HFFc6 (cell line): ENCODE measurements around the gene OR2A42. TPM values are rescaled to one million over a fixed set of nuclear protein-coding genes. Genes with fewer than 3 reads are reported as not detected.
"Not testable (repeated sequence)": the region's sequence is repeated elsewhere in the genome, so short reads cannot be mapped to it uniquely, and the experiment has no call there.

ENCODE experiments used
- DNase-seq: peaks from one replicate; pipeline ENCODE4 v3.0.0-alpha.2; 2018
- H3K27ac Mint-ChIP-seq: 2 replicates; pipeline ENCODE4 v1.8.0; 2020; ENCODE audit warnings: mild to moderate bottlenecking, mixed read lengths
- H3K27me3 Mint-ChIP-seq: 2 replicates; pipeline ENCODE4 v1.8.0; 2021; ENCODE audit warnings: mild to moderate bottlenecking, moderate library complexity, mixed read lengths; ENCODE audit not compliant: insufficient read depth
- H3K36me3 Mint-ChIP-seq: 2 replicates; pipeline ENCODE4 v1.8.0; 2021; ENCODE audit warnings: low read depth, mixed read lengths
- H3K4me1 Mint-ChIP-seq: 2 replicates; pipeline ENCODE4 v1.8.0; 2020; ENCODE audit warnings: low read depth, mixed read lengths
- H3K4me3 Mint-ChIP-seq: 2 replicates; pipeline ENCODE4 v1.8.0; 2020; ENCODE audit warnings: mild to moderate bottlenecking, moderate library complexity, mixed read lengths
- H3K9me3 Mint-ChIP-seq: 2 replicates; pipeline ENCODE4 v1.8.0; 2020; ENCODE audit warnings: mild to moderate bottlenecking, mixed read lengths
- long read RNA-seq: library from polyadenylated mRNA; unstranded; transcript quantifications from one replicate; pipeline ENCODE4 v2.0.0, GENCODE V29; 2019
- total RNA-seq, 6 experiments: library from RNA; stranded (reverse); fragmentation: NEBNext Ultra II Directional; extraction: Animal tissue kit (Norgen Biotek cat#: 25700); gene quantifications; 2 replicates in 1 of 6; 3 replicates in 5 of 6; pipeline ENCODE4 v1.2.3, GENCODE V29; 2021

OR2A42 gene
- not detected for total RNA-seq
- long read RNA-seq = 0 reads

GRCh38 chr7:144239365-144239764 lies at the start of gene OR2A42:
OR2A42 (minus strand) TSS chr7:144239605; CDS start chr7:144232843, 6,762 bp downstream.
- H3K27me3 Mint-ChIP-seq, H3K4me3 Mint-ChIP-seq, H3K4me1 Mint-ChIP-seq, H3K27ac Mint-ChIP-seq, DNase-seq, H3K36me3 Mint-ChIP-seq, H3K9me3 Mint-ChIP-seq: not testable (repeated sequence)

- not testable (repeated sequence) for H3K4me3 Mint-ChIP-seq, H3K27me3 Mint-ChIP-seq, H3K9me3 Mint-ChIP-seq, H3K4me1 Mint-ChIP-seq, H3K36me3 Mint-ChIP-seq, DNase-seq, H3K27ac Mint-ChIP-seq
Observed at GRCh38 chr7:144287171-144287784, 47.9 kb upstream of the OR2A42 start.

GRCh38 chr7:144283716-144284115 lies 44.3 kb upstream of the OR2A42 start:
- not testable (repeated sequence) for H3K27me3 Mint-ChIP-seq, H3K9me3 Mint-ChIP-seq, H3K4me1 Mint-ChIP-seq, DNase-seq, H3K4me3 Mint-ChIP-seq, H3K36me3 Mint-ChIP-seq, H3K27ac Mint-ChIP-seq

- H3K27ac Mint-ChIP-seq, H3K9me3 Mint-ChIP-seq, H3K4me3 Mint-ChIP-seq, DNase-seq, H3K36me3 Mint-ChIP-seq, H3K27me3 Mint-ChIP-seq, H3K4me1 Mint-ChIP-seq: not testable (repeated sequence)
Observed at GRCh38 chr7:144282490-144282889, 43.1 kb upstream of the OR2A42 start.

GRCh38 chr7:144281981-144282380 lies 42.6 kb upstream of the OR2A42 start:
- DNase-seq, H3K27me3 Mint-ChIP-seq, H3K4me3 Mint-ChIP-seq, H3K4me1 Mint-ChIP-seq, H3K27ac Mint-ChIP-seq, H3K36me3 Mint-ChIP-seq, H3K9me3 Mint-ChIP-seq: not testable (repeated sequence)

- H3K36me3 Mint-ChIP-seq, DNase-seq, H3K4me1 Mint-ChIP-seq, H3K4me3 Mint-ChIP-seq, H3K27me3 Mint-ChIP-seq, H3K27ac Mint-ChIP-seq, H3K9me3 Mint-ChIP-seq: not testable (repeated sequence)
Observed at GRCh38 chr7:144280010-144280409, 40.6 kb upstream of the OR2A42 start.

- DNase-seq, H3K4me1 Mint-ChIP-seq, H3K9me3 Mint-ChIP-seq, H3K36me3 Mint-ChIP-seq, H3K27ac Mint-ChIP-seq, H3K4me3 Mint-ChIP-seq, H3K27me3 Mint-ChIP-seq: not testable (repeated sequence)
Observed at GRCh38 chr7:144275281-144275680, 35.9 kb upstream of the OR2A42 start.

GRCh38 chr7:144269188-144269587 lies 29.8 kb upstream of the OR2A42 start, which contains the start of gene CTAGE8:
CTAGE8 (minus strand) TSS chr7:144269288; CDS start chr7:144269250, 38 bp downstream.
- H3K4me3 Mint-ChIP-seq, H3K4me1 Mint-ChIP-seq, H3K27me3 Mint-ChIP-seq, H3K27ac Mint-ChIP-seq, DNase-seq, H3K9me3 Mint-ChIP-seq, H3K36me3 Mint-ChIP-seq: not testable (repeated sequence)

GRCh38 chr7:144264692-144265091 lies 25.3 kb upstream of the OR2A42 start, which contains the start of gene OR2A7:
OR2A7 (minus strand) TSS chr7:144264792; CDS start chr7:144259628, 5,164 bp downstream.
- not testable (repeated sequence) for H3K27ac Mint-ChIP-seq, H3K36me3 Mint-ChIP-seq, H3K4me3 Mint-ChIP-seq, DNase-seq, H3K27me3 Mint-ChIP-seq, H3K4me1 Mint-ChIP-seq, H3K9me3 Mint-ChIP-seq

- not testable (repeated sequence) for H3K27ac Mint-ChIP-seq, H3K27me3 Mint-ChIP-seq, H3K4me3 Mint-ChIP-seq, H3K9me3 Mint-ChIP-seq, H3K36me3 Mint-ChIP-seq, H3K4me1 Mint-ChIP-seq, DNase-seq
Observed at GRCh38 chr7:144262128-144262527, 22.7 kb upstream of the OR2A42 start.

GRCh38 chr7:144259067-144259466 lies 19.7 kb upstream of the OR2A42 start:
- not testable (repeated sequence) for H3K4me1 Mint-ChIP-seq, H3K36me3 Mint-ChIP-seq, H3K4me3 Mint-ChIP-seq, H3K27ac Mint-ChIP-seq, H3K27me3 Mint-ChIP-seq, DNase-seq
- peaks cover 18% of the 10 kb centered on the region; the same call in 1 of the 2 replicates for H3K9me3 Mint-ChIP-seq
